HG02763 (cell line): ENCODE results near the gene FBXW7.

Experiments used
- ATAC-seq: cut with Tn5 transposase; IDR thresholded peaks from one replicate; pipeline ENCODE4 v1.9.1; 2021; ENCODE audit warnings: mild to moderate bottlenecking, moderate library complexity; ENCODE audit not compliant: unreplicated experiment

FBXW7 gene

GRCh38 chr4:152513078-152513477 is 22.8 kb downstream of the FBXW7 start:
- ATAC-seq = no peak

- no peak for ATAC-seq
These were observed 23.4 kb downstream of the FBXW7 start for GRCh38 chr4:152512483-152512882.

GRCh38 chr4:152510349-152511147 is 25.3 kb downstream of the FBXW7 start:
- ATAC-seq = no peak

GRCh38 chr4:152509595-152510225 is 26.2 kb downstream of the FBXW7 start:
- ATAC-seq = no peak

- no peak for ATAC-seq
These were observed 27.1 kb downstream of the FBXW7 start for GRCh38 chr4:152508818-152509217.

- ATAC-seq = no peak
These were observed 27.5 kb downstream of the FBXW7 start for GRCh38 chr4:152508386-152508785.

GRCh38 chr4:152503653-152504290 is 32.1 kb downstream of the FBXW7 start:
- no peak for ATAC-seq

- no peak for ATAC-seq
These were observed 33.9 kb downstream of the FBXW7 start for GRCh38 chr4:152501846-152502536.

- ATAC-seq = peak; percentile 45
These were observed 35.0 kb downstream of the FBXW7 start for GRCh38 chr4:152500800-152501434.

- ATAC-seq = no peak
These were observed 35.6 kb downstream of the FBXW7 start for GRCh38 chr4:152500275-152500674.

- ATAC-seq = no peak
These were observed 36.5 kb downstream of the FBXW7 start for GRCh38 chr4:152499344-152499743.

- no peak for ATAC-seq
These were observed 41.9 kb downstream of the FBXW7 start for GRCh38 chr4:152494020-152494419.

GRCh38 chr4:152488246-152488645 is 47.6 kb downstream of the FBXW7 start:
- ATAC-seq = no peak

- ATAC-seq = no peak
These were observed 49.2 kb downstream of the FBXW7 start for GRCh38 chr4:152486429-152487389.

- ATAC-seq = peak; percentile 95
These were observed 50.1 kb downstream of the FBXW7 start for GRCh38 chr4:152485726-152486276.

GRCh38 chr4:152482211-152482610 is 53.7 kb downstream of the FBXW7 start:
- no peak for ATAC-seq

- no peak for ATAC-seq
These were observed 55.0 kb downstream of the FBXW7 start for GRCh38 chr4:152480901-152481300.

- ATAC-seq = no peak
These were observed 55.6 kb downstream of the FBXW7 start for GRCh38 chr4:152480326-152480725.

GRCh38 chr4:152479428-152480026 is 56.4 kb downstream of the FBXW7 start:
- ATAC-seq = no peak
